ENCODE measurements around the gene PTGER3. TPM values are rescaled to one million over a fixed set of nuclear protein-coding genes. Genes with fewer than 3 reads are reported as not detected.

PTGER3 gene
- total and polyA plus RNA-seq, 2 of the 4 experiments (the other 2 are of a cell fraction): not detected

GRCh38 chr1:71089536-71090270 lies 42.1 kb upstream of the PTGER3 start:
- Histone ChIP-seq H2BK120ac (ENCODE audit: low read depth, low read length) (peak overlapping the region; percentile 92), H4K91ac (ENCODE audit: insufficient read depth, low read depth, low read length) (peak overlapping the region; percentile 64), H3K4me2 (ENCODE audit: low read depth, low read length) (peak overlapping the region; percentile 81), H3K14ac (replicated peaks; ENCODE audit: low read depth, low read length) (peak overlapping the region; percentile 65; the same call in 1 of the 2 replicates), H3K79me1 (ENCODE audit: low read depth in 1 of 2, low read length in 2 of 2) (no peaks in the 10 kb centered on the region), H3K27me3 (ENCODE audit: control insufficient read depth, insufficient read depth, low read length) (no peaks in the 10 kb centered on the region), H4K5ac (ENCODE audit: low read depth, low read length) (peak overlapping the region; percentile 85), H3K9me3 (ENCODE audit: control insufficient read depth, insufficient read depth, low read length) (no peaks in the 10 kb centered on the region), H2AFZ (replicated peaks; ENCODE audit: low read length, poor library complexity) (peak overlapping the region; percentile 68), H4K8ac (ENCODE audit: low read depth in 2 of 2, low read length in 2 of 2) (peak overlapping the region; percentile 42 to 67), H3K4me3 (ENCODE audit: insufficient read depth, low read depth, low read length) (peak overlapping the region; percentile 6; the same call in 1 of the 2 replicates), H3K56ac (ENCODE audit: extremely low read depth, insufficient read depth, low read length) (peak overlapping the region; percentile 66; the same call in 1 of the 2 replicates), H2BK5ac (ENCODE audit: low read depth, low read length, poor library complexity, severe bottlenecking) (peak overlapping the region; percentile 91), H4K20me1 (ENCODE audit: insufficient read depth, low read length) (no peaks in the 10 kb centered on the region), H3K18ac (ENCODE audit: low read depth, low read length) (peak overlapping the region; percentile 90), H2BK15ac (ENCODE audit: low read depth, low read length) (no peak overlapping the region), H2BK20ac (ENCODE audit: low read depth, low read length) (peak overlapping the region; percentile 86), H2AK9ac (replicated peaks; ENCODE audit: low read depth, low read length, poor library complexity) (no peak overlapping the region), H3K4me1 (ENCODE audit: control insufficient read depth, insufficient read depth, low read length) (peaks cover 8% of the 10 kb centered on the region), H3K9me1 (ENCODE audit: insufficient read depth, low read length) (peaks cover 3% of the 10 kb centered on the region), H3K4ac (ENCODE audit: low read depth, low read length) (peak overlapping the region; percentile 84), H3K9ac (ENCODE audit: low read depth, low read length) (no peak overlapping the region), H3K36me3 (ENCODE audit: control insufficient read depth, insufficient read depth, low read length) (no peaks in the 10 kb centered on the region), H3K27ac (ENCODE audit: insufficient read depth, low read length) (peak overlapping the region; percentile 79), H3K23ac (ENCODE audit: low read depth, low read length) (peak overlapping the region; percentile 76; the same call in 1 of the 2 replicates), H2AK5ac (ENCODE audit: low read depth, low read length) (peak overlapping the region; percentile 32; the same call in 1 of the 2 replicates)
- ChIA-PET POLR2A (ENCODE audit: unreplicated experiment) (no interaction called here), CTCF (interaction anchor here (0.7 kb wide), 1 partner anchor 9 kb away, joined by 4 read pairs; the partner anchor contains the start of gene ZRANB2)
- DNase-seq: peak; percentile 69
- dilution Hi-C loops (cut with HindIII; ENCODE audit: low sequenced_read_pairs, unreplicated experiment) (no loop called here), in situ Hi-C loops (cut with MboI; ENCODE audit: low sequenced_read_pairs) (loop anchor here (25.0 kb wide), 2 partner anchors 948 to 1173 kb away; no protein-coding TSS in a partner anchor), intact Hi-C loops (cut with micrococcal nuclease) (loop anchor here (5.0 kb wide), 2 partner anchors 948 to 1193 kb away; partner anchors contain the start of gene NEGR1)
- no CpG with 5 or more reads among the region's 6 CpGs for WGBS, 2 experiments (ENCODE audit: extremely low coverage in 2 of 2, insufficient read length in 1 of 2)
- TF ChIP-seq MAZ (IDR thresholded peaks at IDR 0.05; ENCODE audit: borderline replicate concordance, low read depth, low read length) (no peak), MAFK (IDR thresholded peaks at IDR 0.05; ENCODE audit: low read depth, low read length) (peak; percentile 47)
- BruUV-seq (replicated peaks): no TSS peak
- peak; percentile 79 for ATAC-seq (ENCODE audit: low read depth)
